GM23338 (cell line): ENCODE data around the gene SLC39A13. TPM values are rescaled to one million over a fixed set of nuclear protein-coding genes. Genes with fewer than 3 reads are reported as not detected.

Source experiments
- ATAC-seq: fragments of 200-7000 bp; cut with Tn5 transposase; 3 replicates; pipeline ENCODE4 v1.9.1; 2020
- DNase-seq: peaks from one replicate; pipeline ENCODE4 v3.0.0-alpha.2; 2015; ENCODE audit warnings: low spot score
- H2AFZ ChIP-seq: fragments of 200-600 bp; sonication (generic); 2 replicates; pipeline ENCODE4 v1.8.0; 2016; ENCODE audit warnings: antibody characterized with exemption, mild to moderate bottlenecking, moderate library complexity
- H3F3A ChIP-seq: fragments of 200-600 bp; sonication (generic); replicated peaks from 2 replicates; pipeline ENCODE4 v1.8.0; 2017; ENCODE audit warnings: antibody characterized with exemption, mixed run types, low read depth
- H3K27ac ChIP-seq: fragments of 200-600 bp; sonication (generic); 2 replicates; pipeline ENCODE4 v1.6.1; 2016; ENCODE audit warnings: low read depth
- H3K27me3 ChIP-seq: fragments of 200-600 bp; sonication (generic); 2 replicates; pipeline ENCODE4 v1.8.0; 2016; ENCODE audit warnings: mild to moderate bottlenecking, mixed run types, moderate library complexity; ENCODE audit not compliant: insufficient read depth
- H3K36me3 ChIP-seq: fragments of 200-600 bp; sonication (generic); 2 replicates; pipeline ENCODE4 v1.8.0; 2016; ENCODE audit warnings: mild to moderate bottlenecking; ENCODE audit not compliant: insufficient read depth
- H3K4me1 ChIP-seq: fragments of 200-600 bp; sonication (generic); 2 replicates; pipeline ENCODE4 v1.8.0; 2016; ENCODE audit warnings: mild to moderate bottlenecking, moderate library complexity; ENCODE audit not compliant: insufficient read depth
- H3K4me2 ChIP-seq: fragments of 200-600 bp; sonication (generic); 2 replicates; pipeline ENCODE4 v1.7.1; 2017; ENCODE audit warnings: mixed run types
- H3K4me3 ChIP-seq: fragments of 200-600 bp; sonication (generic); 2 replicates; pipeline ENCODE4 v1.6.1; 2016; ENCODE audit warnings: mixed run types
- H3K79me2 ChIP-seq: fragments of 200-600 bp; sonication (generic); replicated peaks from 2 replicates; pipeline ENCODE4 v1.8.0; 2017; ENCODE audit warnings: mild to moderate bottlenecking; ENCODE audit not compliant: insufficient read depth
- H3K9me2 ChIP-seq: fragments of 200-600 bp; sonication (generic); 2 replicates; pipeline ENCODE4 v1.8.0; 2017; ENCODE audit not compliant: insufficient read depth
- H4K20me1 ChIP-seq: fragments of 200-600 bp; sonication (generic); replicated peaks from 2 replicates; pipeline ENCODE4 v1.8.0; 2017; ENCODE audit warnings: mild to moderate bottlenecking; ENCODE audit not compliant: insufficient read depth
- H3K27ac Mint-ChIP-seq: 2 replicates; pipeline ENCODE4 v1.8.0; 2020; ENCODE audit warnings: inconsistent platforms, mild to moderate bottlenecking, moderate library complexity, mixed read lengths
- H3K27me3 Mint-ChIP-seq: 3 replicates; pipeline ENCODE4 v1.8.0; 2022; ENCODE audit warnings: low read depth, mild to moderate bottlenecking, moderate library complexity, mixed read lengths, inconsistent platforms; ENCODE audit not compliant: insufficient read depth, poor library complexity
- H3K36me3 Mint-ChIP-seq: 3 replicates; pipeline ENCODE4 v1.8.0; 2021; ENCODE audit warnings: low read depth, mild to moderate bottlenecking, inconsistent platforms, moderate library complexity, mixed read lengths
- H3K4me1 Mint-ChIP-seq: 3 replicates; pipeline ENCODE4 v1.8.0; 2020; ENCODE audit warnings: mild to moderate bottlenecking, inconsistent platforms, mixed read lengths
- H3K4me3 Mint-ChIP-seq: 3 replicates; pipeline ENCODE4 v1.8.0; 2021; ENCODE audit warnings: moderate library complexity, mild to moderate bottlenecking, inconsistent platforms, mixed read lengths
- H3K9me3 Mint-ChIP-seq: 3 replicates; pipeline ENCODE4 v1.8.0; 2020; ENCODE audit warnings: moderate library complexity, mild to moderate bottlenecking, inconsistent platforms, mixed read lengths
- CREB1 ChIP-seq: fragments of 250-450 bp; sonication (Bioruptor Pico); IDR thresholded peaks from 2 replicates; pipeline ENCODE4 v1.5.0; 2020; ENCODE audit warnings: low read depth, mild to moderate bottlenecking, moderate library complexity
- EZH2 ChIP-seq: fragments of 200-600 bp; sonication (generic); IDR thresholded peaks from one replicate; pipeline ENCODE4 v1.8.0; 2017; ENCODE audit warnings: antibody characterized with exemption, mild to moderate bottlenecking, low read depth; ENCODE audit not compliant: unreplicated experiment
- EZH2phosphoT487 ChIP-seq: fragments of 200-600 bp; sonication (generic); IDR thresholded peaks from one replicate; pipeline ENCODE4 v1.8.1; 2018; ENCODE audit warnings: antibody characterized with exemption; ENCODE audit not compliant: unreplicated experiment
- NANOG ChIP-seq: IDR thresholded peaks from 2 replicates; pipeline ENCODE4 v1.6.1; 2016; ENCODE audit warnings: antibody characterized with exemption, borderline replicate concordance
- POLR2AphosphoS5 ChIP-seq: IDR thresholded peaks from 2 replicates; pipeline ENCODE4 v1.6.1; 2016; ENCODE audit warnings: antibody characterized with exemption, low read depth
- STAT1 ChIP-seq: IDR thresholded peaks from one replicate; pipeline ENCODE4 v1.6.1; 2016; ENCODE audit warnings: antibody characterized with exemption; ENCODE audit not compliant: unreplicated experiment
- ZNF114 ChIP-seq: fragments of 250-450 bp; sonication (Bioruptor Pico); IDR thresholded peaks from 2 replicates; pipeline ENCODE4 v1.5.0; 2020; ENCODE audit warnings: mild to moderate bottlenecking, moderate library complexity
- ZNF331 ChIP-seq: fragments of 250-450 bp; sonication (Bioruptor Pico); IDR thresholded peaks from 2 replicates; pipeline ENCODE4 v1.5.0; 2020; ENCODE audit warnings: low read depth, mild to moderate bottlenecking, moderate library complexity
- polyA plus RNA-seq: library from polyadenylated mRNA; unstranded; fragments of >200 nt; fragmentation: Nextera tagmentation; extraction: Ambion mirVana; gene quantifications from 2 replicates; pipeline ENCODE4 v1.2.1, GENCODE V29; 2016
- total RNA-seq: library from RNA; depleted of rRNA; stranded (reverse); fragments of >200 nt; shearing (Covaris generic); gene quantifications from 2 replicates; pipeline ENCODE4 v1.2.3, GENCODE V29; 2014
- TF ChIP-seq, protein P1 (sequence below): IDR thresholded peaks from one replicate; pipeline ENCODE4 v1.6.1; 2018; ENCODE audit warnings: antibody characterized with exemption; ENCODE audit not compliant: unreplicated experiment
- TF ChIP-seq, protein P2 (sequence below): IDR thresholded peaks from 2 replicates; pipeline ENCODE4 v1.6.1; 2016; ENCODE audit warnings: antibody characterized with exemption
- TF ChIP-seq, protein P3 (sequence below), 2 experiments: fragments of 200-600 bp in 1 of 2; sonication (generic) in 1 of 2; conservative IDR thresholded peaks; 2 replicates each; pipeline versions ENCODE4 v1.5.1 to v1.6.1; 2016 to 2017; ENCODE audit warnings: antibody characterized with exemption in 2 of 2, low read depth in 2 of 2, mild to moderate bottlenecking in 2 of 2, moderate library complexity in 1 of 2

The SLC39A13 gene
- total and polyA plus RNA-seq, 2 experiments from 2014 or later = 15.8 to 32.7 TPM

DNA sequence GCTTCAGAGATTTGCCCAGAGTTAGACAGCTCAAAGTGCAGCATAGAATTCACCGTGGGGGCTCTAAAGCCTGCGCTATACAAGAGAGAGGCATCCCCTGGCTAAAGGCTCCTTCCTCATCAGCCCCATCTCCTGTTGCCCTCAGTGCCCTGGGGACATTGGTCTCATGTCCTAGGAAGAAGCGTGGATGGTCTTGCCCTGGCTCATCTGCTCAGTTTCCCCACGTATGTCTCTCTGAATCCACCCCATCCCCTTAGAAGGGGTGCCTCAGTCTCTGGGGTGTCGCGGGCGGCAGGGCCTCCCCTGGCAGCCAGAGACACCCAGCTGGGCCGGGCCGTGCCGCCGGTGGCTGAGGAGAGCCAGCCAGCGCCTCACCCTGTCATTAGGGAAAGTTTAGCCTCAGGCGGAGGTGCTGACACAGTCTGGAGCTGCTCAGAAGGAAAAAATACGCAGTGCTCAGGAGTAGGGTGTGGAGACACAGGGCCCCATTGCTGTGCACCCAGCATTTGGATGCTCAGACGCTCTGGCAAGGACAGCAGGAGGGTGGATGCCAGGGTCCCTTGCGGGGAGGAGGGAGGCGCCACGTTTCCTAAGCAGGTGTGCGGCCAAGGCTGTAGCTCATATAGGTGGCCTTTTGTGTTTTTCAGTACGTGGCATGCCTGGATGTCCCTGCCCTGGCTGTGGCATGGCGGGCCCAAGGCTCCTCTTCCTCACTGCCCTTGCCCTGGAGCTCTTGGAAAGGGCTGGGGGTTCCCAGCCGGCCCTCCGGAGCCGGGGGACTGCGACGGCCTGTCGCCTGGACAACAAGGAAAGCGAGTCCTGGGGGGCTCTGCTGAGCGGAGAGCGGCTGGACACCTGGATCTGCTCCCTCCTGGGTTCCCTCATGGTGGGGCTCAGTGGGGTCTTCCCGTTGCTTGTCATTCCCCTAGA, 1.3 kb downstream of the SLC39A13 start:
- Histone ChIP-seq H2AFZ (no peak overlapping the region), H3K36me3 (no peaks in the 10 kb centered on the region), H3F3A (peaks cover 12% of the 10 kb centered on the region), H3K79me2 (no peaks in the 10 kb centered on the region), H3K27me3 (no peaks in the 10 kb centered on the region), H3K27ac (no peak overlapping the region), H3K4me2 (peak overlapping the region; percentile 97), H3K9me2 (no peaks in the 10 kb centered on the region), H3K4me1 (peaks cover 11% of the 10 kb centered on the region; the same call in 1 of the 2 replicates), H4K20me1 (no peaks in the 10 kb centered on the region; the same call in 1 of the 2 replicates), H3K4me3 (peak overlapping the region; percentile 95; the same call in 1 of the 2 replicates)
- Mint-ChIP-seq H3K27me3 (peaks cover 7% of the 10 kb centered on the region), H3K4me3 (peak overlapping the region; percentile 89), H3K4me1 (peaks cover 11% of the 10 kb centered on the region), H3K27ac (no peak overlapping the region), H3K36me3 (peaks cover 8% of the 10 kb centered on the region; the same call in 2 of the 3 replicates), H3K9me3 (no peaks in the 10 kb centered on the region)
- DNase-seq (no peak), ATAC-seq (no peak)
- TF ChIP-seq CREB1 (CRISPR knock-in tag) = no peak
- no peak for TF ChIP-seq NANOG
- no peak for TF ChIP-seq POLR2AphosphoS5
- TF ChIP-seq ZNF331 (CRISPR knock-in tag) = no peak
- TF ChIP-seq, protein P1, sequence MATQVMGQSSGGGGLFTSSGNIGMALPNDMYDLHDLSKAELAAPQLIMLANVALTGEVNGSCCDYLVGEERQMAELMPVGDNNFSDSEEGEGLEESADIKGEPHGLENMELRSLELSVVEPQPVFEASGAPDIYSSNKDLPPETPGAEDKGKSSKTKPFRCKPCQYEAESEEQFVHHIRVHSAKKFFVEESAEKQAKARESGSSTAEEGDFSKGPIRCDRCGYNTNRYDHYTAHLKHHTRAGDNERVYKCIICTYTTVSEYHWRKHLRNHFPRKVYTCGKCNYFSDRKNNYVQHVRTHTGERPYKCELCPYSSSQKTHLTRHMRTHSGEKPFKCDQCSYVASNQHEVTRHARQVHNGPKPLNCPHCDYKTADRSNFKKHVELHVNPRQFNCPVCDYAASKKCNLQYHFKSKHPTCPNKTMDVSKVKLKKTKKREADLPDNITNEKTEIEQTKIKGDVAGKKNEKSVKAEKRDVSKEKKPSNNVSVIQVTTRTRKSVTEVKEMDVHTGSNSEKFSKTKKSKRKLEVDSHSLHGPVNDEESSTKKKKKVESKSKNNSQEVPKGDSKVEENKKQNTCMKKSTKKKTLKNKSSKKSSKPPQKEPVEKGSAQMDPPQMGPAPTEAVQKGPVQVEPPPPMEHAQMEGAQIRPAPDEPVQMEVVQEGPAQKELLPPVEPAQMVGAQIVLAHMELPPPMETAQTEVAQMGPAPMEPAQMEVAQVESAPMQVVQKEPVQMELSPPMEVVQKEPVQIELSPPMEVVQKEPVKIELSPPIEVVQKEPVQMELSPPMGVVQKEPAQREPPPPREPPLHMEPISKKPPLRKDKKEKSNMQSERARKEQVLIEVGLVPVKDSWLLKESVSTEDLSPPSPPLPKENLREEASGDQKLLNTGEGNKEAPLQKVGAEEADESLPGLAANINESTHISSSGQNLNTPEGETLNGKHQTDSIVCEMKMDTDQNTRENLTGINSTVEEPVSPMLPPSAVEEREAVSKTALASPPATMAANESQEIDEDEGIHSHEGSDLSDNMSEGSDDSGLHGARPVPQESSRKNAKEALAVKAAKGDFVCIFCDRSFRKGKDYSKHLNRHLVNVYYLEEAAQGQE = no peak
- TF ChIP-seq, protein P2, sequence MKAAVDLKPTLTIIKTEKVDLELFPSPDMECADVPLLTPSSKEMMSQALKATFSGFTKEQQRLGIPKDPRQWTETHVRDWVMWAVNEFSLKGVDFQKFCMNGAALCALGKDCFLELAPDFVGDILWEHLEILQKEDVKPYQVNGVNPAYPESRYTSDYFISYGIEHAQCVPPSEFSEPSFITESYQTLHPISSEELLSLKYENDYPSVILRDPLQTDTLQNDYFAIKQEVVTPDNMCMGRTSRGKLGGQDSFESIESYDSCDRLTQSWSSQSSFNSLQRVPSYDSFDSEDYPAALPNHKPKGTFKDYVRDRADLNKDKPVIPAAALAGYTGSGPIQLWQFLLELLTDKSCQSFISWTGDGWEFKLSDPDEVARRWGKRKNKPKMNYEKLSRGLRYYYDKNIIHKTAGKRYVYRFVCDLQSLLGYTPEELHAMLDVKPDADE = no peak
- TF ChIP-seq ZNF114 (CRISPR knock-in tag) = no peak
- TF ChIP-seq STAT1 = no peak
- TF ChIP-seq EZH2phosphoT487 = no peak
- TF ChIP-seq, protein P3, sequence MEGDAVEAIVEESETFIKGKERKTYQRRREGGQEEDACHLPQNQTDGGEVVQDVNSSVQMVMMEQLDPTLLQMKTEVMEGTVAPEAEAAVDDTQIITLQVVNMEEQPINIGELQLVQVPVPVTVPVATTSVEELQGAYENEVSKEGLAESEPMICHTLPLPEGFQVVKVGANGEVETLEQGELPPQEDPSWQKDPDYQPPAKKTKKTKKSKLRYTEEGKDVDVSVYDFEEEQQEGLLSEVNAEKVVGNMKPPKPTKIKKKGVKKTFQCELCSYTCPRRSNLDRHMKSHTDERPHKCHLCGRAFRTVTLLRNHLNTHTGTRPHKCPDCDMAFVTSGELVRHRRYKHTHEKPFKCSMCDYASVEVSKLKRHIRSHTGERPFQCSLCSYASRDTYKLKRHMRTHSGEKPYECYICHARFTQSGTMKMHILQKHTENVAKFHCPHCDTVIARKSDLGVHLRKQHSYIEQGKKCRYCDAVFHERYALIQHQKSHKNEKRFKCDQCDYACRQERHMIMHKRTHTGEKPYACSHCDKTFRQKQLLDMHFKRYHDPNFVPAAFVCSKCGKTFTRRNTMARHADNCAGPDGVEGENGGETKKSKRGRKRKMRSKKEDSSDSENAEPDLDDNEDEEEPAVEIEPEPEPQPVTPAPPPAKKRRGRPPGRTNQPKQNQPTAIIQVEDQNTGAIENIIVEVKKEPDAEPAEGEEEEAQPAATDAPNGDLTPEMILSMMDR (conservative IDR thresholded peaks at IDR 0.05; ENCODE audit: low read depth in 2 of 2) = no peak
- no peak for TF ChIP-seq EZH2
